ENCODE data around the gene TBX10.
A peak's percentile ranks its signal among the peaks of the same experiment; 100 is the strongest.
"Not testable (repeated sequence)": the region's sequence is repeated elsewhere in the genome, so short reads cannot be mapped to it uniquely, and the experiment has no call there.

TBX10 gene

DNA sequence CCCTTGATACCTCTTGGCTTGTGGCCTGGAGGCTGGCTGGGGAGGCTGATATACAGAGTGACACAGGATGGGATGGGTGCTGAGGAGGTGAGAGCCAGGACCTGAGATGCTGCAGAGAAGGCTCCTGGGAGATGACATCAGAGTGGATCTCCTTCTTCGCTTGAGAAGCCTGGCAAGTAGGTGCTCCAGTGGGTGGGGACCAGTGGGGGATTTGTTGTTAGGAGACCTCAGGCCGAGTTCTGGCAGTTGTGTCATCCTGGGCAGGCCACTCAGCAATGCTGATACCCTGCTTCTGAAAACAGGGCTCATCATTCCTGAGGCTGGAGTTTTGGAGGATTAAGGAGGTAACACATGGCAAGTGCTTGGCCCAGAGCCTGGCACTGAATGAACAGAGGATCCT lies 34.7 kb downstream of the TBX10 start:
- FAIRE-seq (no peak), DNase-seq (ENCODE audit: insufficient read length) (no peak)
- no peak for TF ChIP-seq POLR2A (IDR thresholded peaks at IDR 0.05; ENCODE audit: low read depth, low read length)
- no peak for TF ChIP-seq POLR2AphosphoS5 (IDR thresholded peaks at IDR 0.05; ENCODE audit: low read depth, low read length)
- no peak for TF ChIP-seq TAF1 (IDR thresholded peaks at IDR 0.05; ENCODE audit: borderline replicate concordance, low read depth, low read length)

DNA sequence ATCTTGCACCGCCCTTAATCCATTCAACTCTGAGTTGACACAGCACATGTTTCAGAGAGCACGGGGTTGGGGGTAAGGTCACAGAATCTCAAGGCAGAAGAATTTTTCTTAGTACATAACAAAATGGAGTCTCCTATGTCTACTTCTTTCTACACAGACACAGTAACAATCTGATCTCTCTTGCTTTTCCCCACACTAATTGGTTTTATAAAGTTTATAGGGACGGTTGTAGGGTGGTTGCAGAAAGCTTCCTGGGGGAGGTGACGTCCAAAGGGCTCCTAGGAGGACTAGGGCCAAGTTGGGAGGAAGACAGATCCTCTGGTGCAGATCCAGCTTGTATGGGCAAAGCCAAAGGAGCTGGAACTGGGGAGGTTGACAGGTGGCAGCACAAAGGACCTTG lies 35.4 kb downstream of the TBX10 start:
- not testable (repeated sequence) for DNase-seq (ENCODE audit: insufficient read length); FAIRE-seq

DNA sequence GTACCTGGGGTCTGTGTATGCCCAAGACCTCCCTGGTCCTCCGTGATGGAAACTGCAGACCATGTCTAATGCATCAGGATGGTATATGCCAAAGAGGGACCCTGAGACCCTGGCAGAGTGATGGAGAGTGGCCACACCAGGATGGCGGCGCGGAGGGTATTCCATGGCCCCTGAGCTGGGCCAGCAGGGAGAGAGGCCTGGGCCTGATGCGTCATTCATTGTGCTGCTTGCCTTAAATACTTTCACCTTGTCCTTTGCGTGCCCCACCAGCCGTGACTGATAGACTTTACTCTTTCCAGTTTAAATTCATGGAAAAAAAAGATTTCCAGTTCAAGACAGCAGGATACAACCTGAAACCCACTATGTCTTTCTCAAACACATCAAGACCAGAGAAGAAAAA lies 38.5 kb downstream of the TBX10 start:
- DNase-seq (ENCODE audit: insufficient read length) (no peak), FAIRE-seq (no peak)
- TF ChIP-seq POLR2AphosphoS5 (IDR thresholded peaks at IDR 0.05; ENCODE audit: low read depth, low read length) = no peak

DNA sequence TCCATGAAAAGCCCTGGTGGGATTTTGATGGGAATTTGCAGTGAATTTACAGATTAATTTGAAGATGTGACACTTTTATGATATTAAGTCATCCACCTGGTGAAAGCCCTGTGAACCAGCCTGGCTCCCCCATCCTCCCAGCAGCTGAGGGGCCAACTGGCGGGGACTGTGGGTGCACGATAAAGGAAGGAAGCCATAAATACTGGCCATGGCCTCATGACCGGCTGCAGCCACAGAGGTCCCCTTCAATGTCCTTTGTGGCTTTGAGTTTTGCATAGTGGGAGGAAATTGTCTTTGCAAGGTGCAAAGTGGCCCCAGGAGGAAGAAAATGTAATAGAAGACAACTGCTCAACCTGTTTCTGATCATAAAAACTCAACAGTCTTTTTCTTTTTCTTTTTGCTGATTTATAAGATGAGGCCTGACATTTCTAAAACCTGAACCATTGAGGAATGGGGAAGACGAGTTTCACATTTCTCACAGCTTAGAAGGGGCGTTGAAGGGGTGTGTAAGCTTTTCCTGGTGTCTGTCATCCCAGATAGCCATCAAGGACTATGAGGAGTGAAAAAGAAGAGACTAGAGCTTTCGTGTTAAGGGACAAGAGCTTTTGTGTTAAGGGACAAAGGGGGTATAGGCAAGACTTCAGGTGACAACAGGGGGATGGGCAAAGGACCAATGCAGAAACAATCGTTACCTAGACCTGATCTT lies 39.1 kb downstream of the TBX10 start:
- TF ChIP-seq TAF1 (IDR thresholded peaks at IDR 0.05; ENCODE audit: borderline replicate concordance, low read depth, low read length) (0 out of 2 replicates have a peak, but pooled peaks have one; percentile 17), POLR2A (IDR thresholded peaks at IDR 0.05; ENCODE audit: low read depth, low read length) (peak; percentile 49; the same call in 1 of the 2 replicates), POLR2AphosphoS5 (IDR thresholded peaks at IDR 0.05; ENCODE audit: low read depth, low read length) (no peak)
- peak; percentile 85 for FAIRE-seq
- no peak for DNase-seq (ENCODE audit: insufficient read length)

DNA sequence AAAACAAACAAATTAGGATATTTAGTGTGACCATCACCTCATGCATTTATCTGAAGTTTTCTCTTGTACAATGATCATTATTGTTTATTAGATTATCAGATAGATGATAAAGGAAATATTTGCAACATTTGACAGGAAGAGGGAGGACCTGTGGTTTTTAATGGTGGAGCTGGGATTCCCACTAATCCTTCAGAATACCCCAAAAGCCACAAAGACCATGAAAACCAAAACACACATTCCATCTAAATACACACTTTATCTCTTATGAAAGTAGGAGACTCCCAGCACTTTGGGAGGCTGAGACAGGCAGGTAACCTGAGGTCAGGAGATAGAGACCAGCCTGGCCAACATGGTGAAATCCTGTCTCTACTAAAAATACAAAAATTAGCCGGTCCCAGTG lies 40.4 kb downstream of the TBX10 start:
- no peak for TF ChIP-seq POLR2AphosphoS5 (IDR thresholded peaks at IDR 0.05; ENCODE audit: low read depth, low read length)
- no peak for TF ChIP-seq TAF1 (IDR thresholded peaks at IDR 0.05; ENCODE audit: borderline replicate concordance, low read depth, low read length)
- TF ChIP-seq POLR2A (IDR thresholded peaks at IDR 0.05; ENCODE audit: low read depth, low read length) = no peak
- DNase-seq (ENCODE audit: insufficient read length) = no peak
- no peak for FAIRE-seq

DNA sequence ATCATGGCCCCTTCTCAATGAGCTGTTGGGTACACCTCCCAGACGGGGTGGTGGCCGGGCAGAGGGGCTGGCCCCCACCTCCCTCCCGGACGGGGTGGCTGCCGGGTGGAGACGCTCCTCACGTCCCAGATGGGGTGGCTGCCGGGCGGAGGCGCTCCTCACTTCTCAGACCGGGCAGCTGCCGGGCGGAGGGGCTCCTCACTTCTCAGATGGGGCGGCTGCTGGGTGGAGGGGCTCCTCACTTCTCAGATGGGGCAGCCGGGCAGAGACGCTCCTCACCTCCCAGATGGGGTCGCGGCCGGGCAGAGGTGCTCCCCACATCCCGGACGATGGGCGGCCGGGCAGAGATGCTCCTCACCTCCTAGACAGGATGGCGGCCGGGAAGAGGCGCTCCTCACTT lies 41.6 kb downstream of the TBX10 start:
- FAIRE-seq; DNase-seq (ENCODE audit: insufficient read length): not testable (repeated sequence)

DNA sequence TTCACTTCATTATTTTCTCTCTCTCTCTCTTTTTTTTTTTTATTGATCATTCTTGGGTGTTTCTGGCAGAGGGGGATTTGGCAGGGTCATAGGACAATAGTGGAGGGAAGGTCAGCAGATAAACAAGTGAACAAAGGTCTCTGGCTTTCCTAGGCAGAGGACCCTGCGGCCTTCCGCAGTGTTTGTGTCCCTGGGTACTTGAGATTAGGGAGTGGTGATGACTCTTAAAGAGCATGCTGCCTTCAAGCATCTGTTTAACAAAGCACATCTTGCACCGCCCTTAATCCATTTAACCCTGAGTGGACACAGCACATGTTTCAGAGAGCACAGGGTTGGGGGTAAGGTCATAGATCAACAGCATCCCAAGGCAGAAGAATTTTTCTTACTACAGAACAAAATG lies 42.1 kb downstream of the TBX10 start:
- DNase-seq (ENCODE audit: insufficient read length); FAIRE-seq: not testable (repeated sequence)

DNA sequence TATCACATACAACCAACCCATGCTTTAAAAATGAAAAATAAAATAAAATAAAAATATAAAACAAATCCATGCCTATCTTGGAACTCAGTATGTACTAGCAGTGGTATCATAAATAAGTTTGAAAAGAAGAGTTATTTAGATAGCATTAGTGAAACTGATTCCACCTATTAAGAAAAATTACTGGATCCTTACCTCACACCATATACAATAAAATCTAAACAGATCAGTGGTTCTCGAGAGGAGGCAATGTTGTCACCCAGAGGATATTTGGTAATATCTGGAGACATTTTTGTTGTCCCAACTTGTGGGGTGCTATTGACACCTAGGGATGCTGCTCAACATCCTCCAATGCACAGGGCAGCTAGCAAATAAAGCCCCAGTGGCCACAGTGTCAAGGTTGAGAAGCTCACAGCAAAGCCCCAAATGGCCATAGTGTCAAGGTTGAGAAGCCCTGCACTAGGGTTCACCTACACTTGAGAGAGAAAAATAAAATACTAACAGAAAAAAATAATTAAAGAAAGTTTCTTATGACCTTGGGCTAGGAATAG lies 42.7 kb downstream of the TBX10 start:
- DNase-seq (ENCODE audit: insufficient read length) (no peak), FAIRE-seq (no peak)
- TF ChIP-seq POLR2A (IDR thresholded peaks at IDR 0.05; ENCODE audit: low read depth, low read length) (no peak), TAF1 (IDR thresholded peaks at IDR 0.05; ENCODE audit: borderline replicate concordance, low read depth, low read length) (no peak), POLR2AphosphoS5 (IDR thresholded peaks at IDR 0.05; ENCODE audit: low read depth, low read length) (no peak)

DNA sequence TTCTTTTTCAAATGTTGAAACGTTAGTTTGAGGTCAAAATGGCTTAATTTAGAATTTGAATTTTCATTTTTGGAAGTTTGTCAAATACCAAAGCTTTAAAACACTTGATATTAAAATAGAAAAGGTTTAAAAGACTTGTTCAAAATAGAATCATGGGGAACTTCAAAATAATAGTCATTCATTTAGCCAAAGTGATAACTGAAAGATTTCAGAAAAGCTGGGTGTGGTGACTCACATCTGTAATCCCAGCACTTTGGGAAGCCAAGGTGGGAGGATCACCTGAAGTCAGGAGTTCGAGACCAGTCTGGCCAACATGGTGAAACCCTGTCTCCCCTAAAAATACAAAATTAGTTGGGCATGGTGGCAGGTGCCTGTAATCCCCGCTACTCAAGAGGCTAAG lies 45.1 kb downstream of the TBX10 start:
- no peak for TF ChIP-seq POLR2A (IDR thresholded peaks at IDR 0.05; ENCODE audit: low read depth, low read length)
- no peak for TF ChIP-seq POLR2AphosphoS5 (IDR thresholded peaks at IDR 0.05; ENCODE audit: low read depth, low read length)
- no peak for TF ChIP-seq TAF1 (IDR thresholded peaks at IDR 0.05; ENCODE audit: borderline replicate concordance, low read depth, low read length)
- DNase-seq (ENCODE audit: insufficient read length) (no peak), FAIRE-seq (no peak)

DNA sequence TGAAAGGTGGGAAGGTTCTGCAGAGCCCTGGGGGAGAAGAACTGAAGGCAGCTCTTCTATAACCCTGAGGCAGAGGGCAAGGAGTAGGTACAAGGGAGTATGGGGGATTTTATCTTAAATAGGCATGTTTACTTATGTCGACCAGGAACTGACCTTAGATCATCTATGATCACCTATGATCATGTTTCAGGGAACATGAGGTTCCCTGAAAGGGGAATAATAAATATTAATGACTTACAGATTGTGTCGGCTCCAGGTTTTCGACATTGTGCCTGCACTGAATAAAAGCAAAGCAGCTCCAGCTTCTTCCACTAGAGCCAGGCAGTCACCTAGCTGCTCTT lies 46.0 kb downstream of the TBX10 start:
- no peak for TF ChIP-seq POLR2AphosphoS5 (IDR thresholded peaks at IDR 0.05; ENCODE audit: low read depth, low read length)
- TF ChIP-seq TAF1 (IDR thresholded peaks at IDR 0.05; ENCODE audit: borderline replicate concordance, low read depth, low read length) = no peak
- no peak for TF ChIP-seq POLR2A (IDR thresholded peaks at IDR 0.05; ENCODE audit: low read depth, low read length)
- FAIRE-seq = no peak
- no peak for DNase-seq (ENCODE audit: insufficient read length)

DNA sequence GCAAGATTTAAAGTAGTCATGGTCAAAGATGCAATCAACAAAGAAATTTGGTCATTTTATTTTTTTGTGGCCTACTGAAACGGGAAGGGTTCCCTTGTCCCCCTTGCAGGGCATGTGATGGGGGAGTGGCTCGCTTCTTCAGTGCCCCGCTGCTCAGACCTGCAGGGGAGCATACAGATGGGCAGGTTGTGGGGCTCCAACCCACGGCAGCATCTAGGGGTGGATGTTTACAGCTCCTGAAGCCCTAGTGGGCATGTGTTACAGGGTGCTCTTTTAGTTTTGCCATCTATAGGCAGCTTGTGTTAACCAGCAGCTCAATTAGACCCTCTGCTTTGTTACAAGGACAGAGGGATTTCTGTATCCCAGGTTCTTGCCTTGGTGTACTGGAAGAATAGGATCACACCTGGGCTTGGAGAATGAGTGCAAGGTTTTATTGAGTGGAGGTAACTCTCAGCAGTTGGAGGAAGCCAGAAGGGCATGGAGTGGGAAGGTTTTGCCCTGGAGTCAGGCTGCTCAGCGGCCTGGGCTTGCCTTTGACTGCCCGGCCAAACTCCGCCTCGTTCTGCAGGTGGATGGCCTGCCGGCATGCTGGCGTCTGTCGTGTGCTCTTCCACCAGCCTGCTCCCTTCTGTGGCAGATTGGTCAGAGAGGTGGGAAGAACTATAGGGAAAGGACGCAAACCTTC lies 46.5 kb downstream of the TBX10 start:
- FAIRE-seq (no peak), DNase-seq (ENCODE audit: insufficient read length) (no peak)
- no peak for TF ChIP-seq TAF1 (IDR thresholded peaks at IDR 0.05; ENCODE audit: borderline replicate concordance, low read depth, low read length)
- no peak for TF ChIP-seq POLR2AphosphoS5 (IDR thresholded peaks at IDR 0.05; ENCODE audit: low read depth, low read length)

DNA sequence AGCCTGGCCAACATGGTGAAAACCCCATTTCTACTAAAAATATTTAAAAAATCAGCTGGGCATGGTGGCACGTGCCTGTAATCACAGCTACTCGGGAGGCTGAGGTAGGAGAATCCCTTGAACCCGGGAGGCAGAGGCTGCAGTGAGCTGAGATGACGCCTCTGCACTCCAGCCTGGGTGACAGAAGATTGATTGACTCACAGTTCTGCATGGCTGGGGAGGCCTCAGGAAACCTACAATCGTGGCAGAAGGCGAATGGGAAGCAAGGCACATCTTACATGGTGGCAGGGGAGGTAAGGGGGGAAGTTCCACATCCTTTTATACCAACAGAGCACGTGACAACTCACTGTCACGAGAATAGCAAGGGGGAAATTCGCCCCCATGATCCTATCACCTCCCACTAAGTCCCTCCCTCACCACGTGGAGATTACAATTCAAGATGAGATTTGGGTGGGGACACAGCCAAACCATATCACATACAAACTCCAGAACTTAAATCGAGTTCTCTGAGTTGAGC lies 50.6 kb downstream of the TBX10 start:
- DNase-seq (ENCODE audit: insufficient read length) = not testable (repeated sequence)
- FAIRE-seq = peak; percentile 87

DNA sequence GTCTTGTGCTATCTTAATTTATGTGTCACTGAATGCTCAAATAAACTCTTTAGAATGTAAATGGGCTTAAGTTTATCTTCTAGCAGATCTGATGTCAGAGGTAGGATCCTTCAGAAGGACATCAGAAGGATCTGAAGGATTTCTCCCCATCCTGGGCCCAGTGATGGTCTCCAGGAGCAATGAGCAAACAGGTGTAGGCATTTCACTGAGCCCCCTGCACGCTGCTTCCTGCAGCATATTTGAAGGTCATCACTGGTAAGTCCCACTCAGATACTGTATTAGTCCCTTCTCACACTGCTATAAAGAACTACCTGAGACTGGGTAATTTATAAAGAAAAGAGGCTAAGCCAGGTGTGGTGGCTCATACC lies 51.4 kb downstream of the TBX10 start:
- no peak for TF ChIP-seq TAF1 (IDR thresholded peaks at IDR 0.05; ENCODE audit: borderline replicate concordance, low read depth, low read length)
- TF ChIP-seq POLR2AphosphoS5 (IDR thresholded peaks at IDR 0.05; ENCODE audit: low read depth, low read length) = no peak
- TF ChIP-seq POLR2A (IDR thresholded peaks at IDR 0.05; ENCODE audit: low read depth, low read length) = no peak
- no peak for DNase-seq (ENCODE audit: insufficient read length)
- peak; percentile 91 for FAIRE-seq
